SU-DHL-6 (cell line): ENCODE results near the gene SORBS2.

Source experiments
- H2AFZ ChIP-seq: fragments of 200-600 bp; sonication (generic); 2 replicates; pipeline ENCODE4 v1.6.1; 2014; ENCODE audit warnings: low read depth, mild to moderate bottlenecking, moderate library complexity, mixed read lengths, antibody characterized with exemption, low read length; ENCODE audit not compliant: severe bottlenecking
- H3F3A ChIP-seq: fragments of 200-600 bp; shearing (Covaris generic); 2 replicates; pipeline ENCODE4 v1.6.0; 2016; ENCODE audit warnings: antibody characterized with exemption, mild to moderate bottlenecking; ENCODE audit not compliant: insufficient read depth
- H3K27ac ChIP-seq: fragments of 200-600 bp; sonication (generic); 2 replicates; pipeline ENCODE4 v1.5.1; 2016; ENCODE audit warnings: low read depth, mild to moderate bottlenecking, low read length, moderate library complexity, mixed read lengths
- H3K27me3 ChIP-seq: fragments of 200-600 bp; sonication (generic), shearing (Covaris generic); 2 replicates; pipeline ENCODE4 v1.6.0; 2014; ENCODE audit warnings: mild to moderate bottlenecking, low read length
- H3K36me3 ChIP-seq: fragments of 200-600 bp; sonication (generic); 2 replicates; pipeline ENCODE4 v1.6.1; 2014; ENCODE audit warnings: mild to moderate bottlenecking, low read length, mixed read lengths
- H3K4me2 ChIP-seq: fragments of 300-600, 200-600 bp; shearing (Covaris generic), sonication (generic); 2 replicates; pipeline ENCODE4 v1.6.0; 2014; ENCODE audit warnings: low read length, low read depth, mild to moderate bottlenecking; ENCODE audit not compliant: poor library complexity, severe bottlenecking
- H3K4me3 ChIP-seq: fragments of 200-600 bp; sonication (generic); 2 replicates; pipeline ENCODE4 v1.5.1; 2014; ENCODE audit warnings: antibody characterized with exemption, low read length, mild to moderate bottlenecking, mixed read lengths; ENCODE audit not compliant: insufficient read depth, poor library complexity, severe bottlenecking
- H3K79me2 ChIP-seq: fragments of 200-600 bp; sonication (generic); 2 replicates; pipeline ENCODE4 v1.6.1; 2014; ENCODE audit warnings: mild to moderate bottlenecking, low read length, moderate library complexity; ENCODE audit not compliant: insufficient read depth
- H3K9ac ChIP-seq: fragments of 200-600 bp; sonication (generic); 2 replicates; pipeline ENCODE4 v1.7.0; 2014; ENCODE audit warnings: mild to moderate bottlenecking, low read length
- H3K9me2 ChIP-seq: fragments of 200-600 bp; sonication (generic); replicated peaks from 2 replicates; pipeline ENCODE4 v1.6.1; 2014; ENCODE audit warnings: low read length; ENCODE audit not compliant: insufficient read depth
- H3K9me3 ChIP-seq: fragments of 200-600 bp; sonication (generic); 2 replicates; pipeline ENCODE4 v1.6.1; 2014; ENCODE audit warnings: low read length, mixed read lengths; ENCODE audit not compliant: insufficient read depth
- H4K20me1 ChIP-seq: fragments of 200-600 bp; sonication (generic); 2 replicates; pipeline ENCODE4 v1.6.1; 2014; ENCODE audit warnings: low read depth, mild to moderate bottlenecking, antibody characterized with exemption, low read length, moderate library complexity, mixed read lengths
- EZH2phosphoT487 ChIP-seq: fragments of 200-600 bp; sonication (generic), shearing (Covaris generic); conservative IDR thresholded peaks from 2 replicates; pipeline ENCODE4 v1.6.1; 2018; ENCODE audit warnings: mild to moderate bottlenecking, antibody characterized with exemption, low read length, moderate library complexity, mixed read lengths
- TF ChIP-seq, protein P1 (sequence below): fragments of 200-600 bp; sonication (generic); IDR thresholded peaks from one replicate; pipeline ENCODE4 v1.5.1; 2017; ENCODE audit warnings: antibody characterized with exemption, mild to moderate bottlenecking, low read length, moderate library complexity; ENCODE audit not compliant: insufficient read depth, poor library complexity, severe bottlenecking

SORBS2 gene

DNA sequence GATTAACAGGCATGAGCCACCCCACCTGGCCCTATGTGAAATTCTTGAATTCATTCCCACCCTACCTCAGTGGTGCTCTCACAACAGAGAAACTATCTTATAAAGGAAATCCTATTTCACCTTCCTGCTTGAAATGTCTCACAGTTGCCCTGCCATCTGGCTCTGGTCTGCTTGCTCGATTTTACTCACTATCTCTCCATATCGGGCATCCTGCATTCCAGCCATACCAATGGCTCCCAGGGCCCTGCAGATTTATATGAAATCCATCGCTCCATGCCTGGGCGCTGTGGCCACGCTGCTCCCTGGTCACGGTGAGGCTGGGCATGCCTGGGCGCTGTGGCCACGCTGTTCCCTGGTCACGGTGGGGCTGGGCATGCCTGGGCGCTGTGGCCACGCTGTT lies 15.8 kb downstream of the SORBS2 start:
- Histone ChIP-seq H3K27ac (no peak overlapping the region), H3K9me2 (no peaks in the 10 kb centered on the region), H3K9me3 (no peaks in the 10 kb centered on the region), H3K27me3 (no peaks in the 10 kb centered on the region), H4K20me1 (no peaks in the 10 kb centered on the region), H3K36me3 (no peaks in the 10 kb centered on the region), H2AFZ (no peak overlapping the region), H3K4me2 (no peak overlapping the region), H3K79me2 (no peaks in the 10 kb centered on the region), H3K9ac (no peak overlapping the region), H3K4me3 (no peak overlapping the region), H3F3A (no peaks in the 10 kb centered on the region)
- TF ChIP-seq, protein P1, sequence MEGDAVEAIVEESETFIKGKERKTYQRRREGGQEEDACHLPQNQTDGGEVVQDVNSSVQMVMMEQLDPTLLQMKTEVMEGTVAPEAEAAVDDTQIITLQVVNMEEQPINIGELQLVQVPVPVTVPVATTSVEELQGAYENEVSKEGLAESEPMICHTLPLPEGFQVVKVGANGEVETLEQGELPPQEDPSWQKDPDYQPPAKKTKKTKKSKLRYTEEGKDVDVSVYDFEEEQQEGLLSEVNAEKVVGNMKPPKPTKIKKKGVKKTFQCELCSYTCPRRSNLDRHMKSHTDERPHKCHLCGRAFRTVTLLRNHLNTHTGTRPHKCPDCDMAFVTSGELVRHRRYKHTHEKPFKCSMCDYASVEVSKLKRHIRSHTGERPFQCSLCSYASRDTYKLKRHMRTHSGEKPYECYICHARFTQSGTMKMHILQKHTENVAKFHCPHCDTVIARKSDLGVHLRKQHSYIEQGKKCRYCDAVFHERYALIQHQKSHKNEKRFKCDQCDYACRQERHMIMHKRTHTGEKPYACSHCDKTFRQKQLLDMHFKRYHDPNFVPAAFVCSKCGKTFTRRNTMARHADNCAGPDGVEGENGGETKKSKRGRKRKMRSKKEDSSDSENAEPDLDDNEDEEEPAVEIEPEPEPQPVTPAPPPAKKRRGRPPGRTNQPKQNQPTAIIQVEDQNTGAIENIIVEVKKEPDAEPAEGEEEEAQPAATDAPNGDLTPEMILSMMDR: no peak
- TF ChIP-seq EZH2phosphoT487: no peak

DNA sequence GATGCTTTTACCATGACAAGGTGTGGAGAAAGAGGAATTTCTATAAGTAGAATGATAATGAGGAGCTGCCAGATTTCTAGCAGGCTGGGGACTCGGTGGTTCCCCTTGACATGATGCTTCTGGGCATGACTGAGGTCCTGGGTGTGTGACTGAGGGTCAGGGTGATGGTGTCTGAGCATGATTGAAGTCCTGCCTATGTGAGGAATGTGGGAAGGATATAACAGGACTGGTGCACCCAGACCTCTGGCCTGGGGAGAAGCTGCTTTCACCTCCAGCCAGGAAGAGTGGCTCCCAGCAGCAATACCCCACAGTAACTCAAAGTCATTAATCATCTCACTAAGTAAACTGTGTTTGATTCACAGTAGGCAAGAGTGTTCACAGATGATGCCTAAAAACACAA lies 17.4 kb downstream of the SORBS2 start:
- Histone ChIP-seq H3K4me2 (no peak overlapping the region), H3K9me3 (no peaks in the 10 kb centered on the region), H3K9ac (no peak overlapping the region), H3K79me2 (no peaks in the 10 kb centered on the region), H3K9me2 (no peaks in the 10 kb centered on the region), H2AFZ (no peak overlapping the region), H3K27ac (no peak overlapping the region), H3K27me3 (no peaks in the 10 kb centered on the region), H3F3A (no peaks in the 10 kb centered on the region), H4K20me1 (no peaks in the 10 kb centered on the region), H3K4me3 (no peak overlapping the region), H3K36me3 (no peaks in the 10 kb centered on the region)
- TF ChIP-seq EZH2phosphoT487: no peak
- TF ChIP-seq, protein P1: no peak

DNA sequence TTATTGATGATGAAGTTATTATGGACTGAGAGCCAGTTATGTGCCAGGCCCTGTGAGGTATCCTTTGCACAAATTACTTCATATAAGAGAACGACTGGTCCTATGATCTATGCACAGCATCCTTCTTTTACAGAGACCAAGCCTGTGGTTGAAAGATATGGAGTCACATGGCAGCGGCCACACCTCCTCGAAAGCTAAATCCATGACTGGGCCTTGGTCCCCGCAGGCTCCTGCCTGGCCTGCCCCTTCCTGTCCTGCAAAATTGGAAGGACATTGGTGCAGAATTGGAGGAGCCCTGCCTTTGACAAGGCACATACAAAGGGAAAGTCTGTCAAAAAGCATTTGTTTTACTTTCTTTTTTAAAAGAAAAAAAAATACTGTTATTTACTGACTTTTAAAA lies 18.3 kb downstream of the SORBS2 start:
- no peak for TF ChIP-seq EZH2phosphoT487
- TF ChIP-seq, protein P1: no peak
- Histone ChIP-seq H3K9me3 (no peaks in the 10 kb centered on the region), H3K4me3 (no peak overlapping the region), H3K9ac (no peak overlapping the region), H4K20me1 (no peaks in the 10 kb centered on the region), H3K4me2 (no peak overlapping the region), H3K79me2 (no peaks in the 10 kb centered on the region), H2AFZ (no peak overlapping the region), H3K9me2 (no peaks in the 10 kb centered on the region), H3K27ac (no peak overlapping the region), H3K36me3 (no peaks in the 10 kb centered on the region), H3K27me3 (no peaks in the 10 kb centered on the region), H3F3A (no peaks in the 10 kb centered on the region)

DNA sequence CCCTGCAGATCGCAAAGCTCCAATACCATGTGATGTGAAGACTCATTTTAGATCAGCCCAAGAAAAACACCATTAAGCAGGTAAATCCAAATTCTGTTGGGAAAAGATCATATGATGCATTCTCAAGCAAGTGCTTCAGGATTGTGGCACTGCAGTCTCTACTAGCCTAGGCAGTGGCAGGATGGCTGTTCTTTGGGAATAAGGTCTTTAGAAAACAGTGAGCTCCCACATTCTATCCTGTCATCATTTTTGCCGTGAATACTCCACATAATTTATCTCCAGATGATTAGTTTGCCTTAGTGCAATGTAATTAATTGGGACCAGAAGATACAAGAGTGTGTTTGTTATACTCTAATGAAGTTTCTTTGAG lies 18.9 kb downstream of the SORBS2 start:
- Histone ChIP-seq H3K4me2 (no peak overlapping the region), H3K36me3 (no peaks in the 10 kb centered on the region), H3K9me2 (no peaks in the 10 kb centered on the region), H3F3A (no peaks in the 10 kb centered on the region), H3K9ac (no peak overlapping the region), H2AFZ (no peak overlapping the region), H3K9me3 (no peaks in the 10 kb centered on the region), H4K20me1 (no peaks in the 10 kb centered on the region), H3K79me2 (no peaks in the 10 kb centered on the region), H3K27me3 (no peaks in the 10 kb centered on the region), H3K4me3 (no peak overlapping the region), H3K27ac (no peak overlapping the region)
- TF ChIP-seq, protein P1: no peak
- TF ChIP-seq EZH2phosphoT487: no peak
